Lung (tissue), 12 donors: ENCODE measurements around the gene TUFT1. TPM values are rescaled to one million over a fixed set of nuclear protein-coding genes. Genes with fewer than 3 reads are reported as not detected.
A peak's percentile ranks its signal among the peaks of the same experiment; 100 is the strongest.

ENCODE experiments used
- ATAC-seq: fragments of 200-7000 bp; cut with Tn5 transposase; one replicate; pipeline ENCODE4 v1.9.1; 2020; ENCODE audit warnings: moderate number of reproducible peaks; ENCODE audit not compliant: insufficient read depth, low FRiP score
- DNase-seq, 3 donors: peaks; one replicate each; pipeline ENCODE4 v3.0.0-alpha.2; 2013 to 2017
- H3K27ac ChIP-seq, 2 donors: one replicate each; pipeline ENCODE4 v1.5.1; 2013; ENCODE audit warnings: mild to moderate bottlenecking in 2 of 2, moderate library complexity in 2 of 2, control low read depth in 1 of 2, inconsistent platforms in 1 of 2, low read depth in 1 of 2, low read length in 1 of 2
- H3K27me3 ChIP-seq, 3 donors: one replicate each; pipeline ENCODE4 v1.5.1; 2013; ENCODE audit warnings: low read length in 2 of 3; ENCODE audit not compliant: control insufficient read depth in 3 of 3, insufficient read depth in 3 of 3
- H3K36me3 ChIP-seq, 4 donors: one replicate each; pipeline ENCODE4 v1.5.1; 2013; ENCODE audit warnings: low read length in 4 of 4, mild to moderate bottlenecking in 1 of 4, moderate library complexity in 1 of 4; ENCODE audit not compliant: control insufficient read depth in 4 of 4, insufficient read depth in 4 of 4
- H3K4me1 ChIP-seq, 5 donors: one replicate each; pipeline ENCODE4 v1.5.1; 2013; ENCODE audit warnings: low read length in 5 of 5, mild to moderate bottlenecking in 2 of 5, moderate library complexity in 1 of 5; ENCODE audit not compliant: control insufficient read depth in 5 of 5, insufficient read depth in 5 of 5
- H3K4me3 ChIP-seq: one replicate; pipeline ENCODE4 v1.5.1; 2013; ENCODE audit warnings: mild to moderate bottlenecking, control low read depth, moderate library complexity
- H3K9ac ChIP-seq, 2 donors: one replicate each; pipeline ENCODE4 v1.5.1; 2013; ENCODE audit warnings: low read length in 2 of 2, control low read depth in 1 of 2; ENCODE audit not compliant: insufficient read depth in 1 of 2
- H3K9me3 ChIP-seq, 4 donors: one replicate each; pipeline ENCODE4 v1.5.1; 2013; ENCODE audit warnings: low read length in 3 of 4, mild to moderate bottlenecking in 1 of 4, moderate library complexity in 1 of 4; ENCODE audit not compliant: control insufficient read depth in 4 of 4, insufficient read depth in 3 of 4
- CTCF ChIP-seq: IDR thresholded peaks from 2 replicates; pipeline ENCODE4 v1.5.1; 2012; ENCODE audit warnings: mild to moderate bottlenecking; ENCODE audit errors: control extremely low read depth, extremely low read depth
- WGBS, 2 donors: extraction: QIAGEN DNeasy Blood & Tissue Kit; methylation state at CpG; one replicate each; pipeline ENCODE4 v1.1.7; 2013; 5-methylcytosine and 5-hydroxymethylcytosine counted together
- polyA plus RNA-seq, 2 donors: library from polyadenylated mRNA; stranded (reverse); fragments of 200-250 nt; gene quantifications; one replicate each; pipeline ENCODE4 v1.2.1, GENCODE V29; 2013
- total RNA-seq, 2 donors: library from RNA; depleted of rRNA in 1 of 2; stranded (reverse); fragments of >200 nt in 1 of 2; gene quantifications; one replicate each; pipeline ENCODE4 v1.2.1, GENCODE V29; 2014 to 2021
- donor health status: control.
- donor health status: control.
- donor health status: Bipolar disorder and iron deficiency.
- donor health status: healthy.
- donor health status: DM: yes; HTN: yes; CAD: no.

Gene TUFT1
- total and polyA plus RNA-seq, 4 donors = 5.6 to 13.9 (median 7.7) TPM

DNA sequence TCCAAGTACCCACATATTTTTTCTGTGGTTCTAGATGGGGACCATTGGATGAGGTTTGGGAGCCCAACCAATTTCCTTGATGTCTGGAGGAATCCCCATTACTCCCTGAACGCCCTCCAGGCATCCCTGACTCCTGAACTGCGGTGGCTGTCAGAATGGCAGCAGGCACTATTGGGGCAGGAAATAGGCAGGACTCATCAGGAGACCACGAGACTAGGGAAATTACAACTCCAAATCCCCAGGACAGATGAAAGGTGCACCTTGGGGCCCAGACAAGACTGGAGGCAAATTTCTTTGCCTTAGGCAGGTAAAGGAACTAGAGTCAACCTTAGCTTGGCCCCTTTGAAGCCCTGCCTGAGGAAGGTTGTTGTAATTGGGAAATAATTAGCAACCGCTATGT, 27.8 kb upstream of the TUFT1 start:
- WGBS, 2 donors = 31 to 42% methylated on average over 4 of the region's 4 CpGs
- DNase-seq (no peak), ATAC-seq (no peak)
- peaks cover 0 to 49% (median 35%) of the 10 kb centered on the region in 3 donors for H3K27me3 ChIP-seq
- H3K4me3 ChIP-seq = no peak overlapping the region
- no peaks in the 10 kb centered on the region for H3K36me3 ChIP-seq
- peak overlapping the region in 1 of 2 donors; percentile 92 for H3K27ac ChIP-seq
- H3K4me1 ChIP-seq = peaks cover 0 to 17% (median 0%) of the 10 kb centered on the region in 5 donors
- TF ChIP-seq CTCF = no peak
- H3K9ac ChIP-seq = peak overlapping the region in 1 of 2 donors; percentile 67
- H3K9me3 ChIP-seq = no peaks in the 10 kb centered on the region

DNA sequence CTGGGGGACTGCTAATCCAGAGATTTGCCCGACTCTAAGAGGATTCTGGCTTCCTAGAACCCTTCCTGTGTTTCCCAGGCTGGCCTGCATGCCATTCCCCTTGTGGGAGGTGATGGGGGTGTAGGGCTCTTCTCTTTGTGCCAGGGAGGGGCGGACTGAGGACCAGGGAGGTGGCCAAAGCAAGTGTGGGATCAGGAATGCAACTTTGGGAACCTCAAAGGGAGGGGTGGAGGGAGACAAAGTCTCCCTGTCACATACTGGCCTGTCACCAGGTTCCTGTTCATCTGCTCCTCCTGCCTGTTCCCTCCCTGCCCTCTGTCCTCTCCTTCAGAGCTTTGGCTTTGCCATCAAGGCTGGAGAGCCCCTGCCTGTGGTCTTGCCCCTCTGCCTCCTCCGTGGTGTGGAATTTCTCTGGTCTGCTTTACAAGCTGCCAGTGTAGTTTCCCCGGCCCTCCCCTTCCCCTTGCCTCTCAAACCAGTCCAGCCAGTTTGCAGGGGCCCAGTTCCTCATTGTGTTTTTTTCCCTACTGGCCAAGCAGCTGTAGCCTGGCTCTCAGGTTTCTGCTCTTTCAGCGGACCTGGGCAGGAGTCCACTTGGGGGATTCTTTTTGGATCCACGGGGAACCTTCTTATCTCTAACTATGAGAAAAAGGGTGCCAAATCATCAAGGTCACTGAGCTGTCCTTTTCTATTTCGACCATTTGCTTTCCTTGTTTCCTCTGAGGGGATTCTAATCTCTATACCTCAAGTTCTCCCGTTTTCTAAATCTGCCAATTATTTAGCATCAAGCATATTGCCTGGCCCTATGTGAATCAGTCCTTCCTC, 27.1 kb upstream of the TUFT1 start:
- Histone ChIP-seq H3K27ac (peak overlapping the region in 1 of 2 donors; percentile 92), H3K9me3 (no peaks in the 10 kb centered on the region), H3K36me3 (no peaks in the 10 kb centered on the region), H3K4me1 (peaks cover 0 to 17% (median 0%) of the 10 kb centered on the region in 5 donors), H3K9ac (peak overlapping the region; percentile 34 to 67), H3K27me3 (peaks cover 0 to 49% (median 33%) of the 10 kb centered on the region in 3 donors), H3K4me3 (no peak overlapping the region)
- TF ChIP-seq CTCF = no peak
- ATAC-seq (peak; percentile 24), DNase-seq (peak; percentile 72 to 82 (median 81))
- 44 to 65% methylated on average over 8 of the region's 8 CpGs for WGBS, 2 donors

GRCh38 chr1:151513626-151514121, 26.4 kb upstream of the TUFT1 start:
- Histone ChIP-seq H3K9ac (peak overlapping the region; percentile 58 to 61), H3K36me3 (no peaks in the 10 kb centered on the region), H3K27me3 (peaks cover 0 to 49% (median 33%) of the 10 kb centered on the region in 3 donors), H3K4me1 (peaks cover 0 to 17% (median 0%) of the 10 kb centered on the region in 5 donors), H3K9me3 (no peaks in the 10 kb centered on the region), H3K27ac (peak overlapping the region in 1 of 2 donors; percentile 92), H3K4me3 (no peak overlapping the region)
- DNase-seq (peak; percentile 59 to 71 (median 64)), ATAC-seq (peak; percentile 17)
- no peak for TF ChIP-seq CTCF
- WGBS, 2 donors = 63 to 76% methylated on average over 6 of the region's 6 CpGs
